KMS-11 (cell line): ENCODE results near the gene KIRREL2.

Experiments used
- H2AFZ ChIP-seq: fragments of 200-600 bp; sonication (generic); 2 replicates; pipeline ENCODE4 v1.6.1; 2016; ENCODE audit warnings: antibody characterized with exemption, mixed run types, low read depth
- H3K27ac ChIP-seq: fragments of 200-600 bp; sonication (generic); 2 replicates; pipeline ENCODE4 v1.6.1; 2016; ENCODE audit warnings: mild to moderate bottlenecking, mixed run types
- H3K27me3 ChIP-seq: fragments of 200-600 bp; sonication (generic); 2 replicates; pipeline ENCODE4 v1.6.1; 2017; ENCODE audit warnings: mild to moderate bottlenecking, low read depth, mixed run types, moderate library complexity; ENCODE audit not compliant: insufficient read depth
- H3K36me3 ChIP-seq: fragments of 200-600 bp; sonication (generic); 2 replicates; pipeline ENCODE4 v1.6.1; 2017; ENCODE audit warnings: mild to moderate bottlenecking, mixed run types; ENCODE audit not compliant: insufficient read depth
- H3K4me1 ChIP-seq: fragments of 200-600 bp; sonication (generic); 2 replicates; pipeline ENCODE4 v1.6.1; 2016; ENCODE audit warnings: mild to moderate bottlenecking, low read depth, mixed run types; ENCODE audit not compliant: poor library complexity, severe bottlenecking
- H3K4me2 ChIP-seq: fragments of 200-600 bp; sonication (generic); 2 replicates; pipeline ENCODE4 v1.7.0; 2016; ENCODE audit warnings: mild to moderate bottlenecking, mixed run types
- H3K4me3 ChIP-seq: fragments of 200-600 bp; sonication (generic); IDR thresholded peaks from 2 replicates; pipeline ENCODE4 v1.6.1; 2017; ENCODE audit warnings: low read depth, low read length, mixed read lengths; ENCODE audit not compliant: insufficient read depth
- H3K79me2 ChIP-seq: fragments of 200-600 bp; sonication (generic); 2 replicates; pipeline ENCODE4 v1.6.1; 2016; ENCODE audit warnings: low read depth, mixed run types; ENCODE audit not compliant: insufficient read depth
- H3K9ac ChIP-seq: fragments of 200-600 bp; sonication (generic); 2 replicates; pipeline ENCODE4 v1.6.1; 2016; ENCODE audit warnings: mild to moderate bottlenecking, mixed run types
- H4K20me1 ChIP-seq: fragments of 200-600 bp; sonication (generic); 2 replicates; pipeline ENCODE4 v1.6.1; 2016; ENCODE audit warnings: mild to moderate bottlenecking, mixed run types; ENCODE audit not compliant: insufficient read depth
- TF ChIP-seq, protein P1 (sequence below): fragments of 200-600 bp; sonication (generic); conservative IDR thresholded peaks from 2 replicates; pipeline ENCODE4 v1.6.1; 2017; ENCODE audit warnings: low read depth, mild to moderate bottlenecking, antibody characterized with exemption, low read length, moderate library complexity, mixed read lengths

Gene KIRREL2

GRCh38 chr19:35885225-35885738, 28.6 kb downstream of the KIRREL2 start:
- Histone ChIP-seq H4K20me1 (no peaks in the 10 kb centered on the region), H3K79me2 (no peaks in the 10 kb centered on the region), H3K9ac (no peak overlapping the region), H3K27me3 (peaks cover 5% of the 10 kb centered on the region; the same call in 1 of the 2 replicates), H2AFZ (no peak overlapping the region), H3K4me2 (no peak overlapping the region), H3K36me3 (no peaks in the 10 kb centered on the region), H3K4me1 (peaks cover 5% of the 10 kb centered on the region), H3K27ac (no peak overlapping the region), H3K4me3 (no peak overlapping the region)
- TF ChIP-seq, protein P1, sequence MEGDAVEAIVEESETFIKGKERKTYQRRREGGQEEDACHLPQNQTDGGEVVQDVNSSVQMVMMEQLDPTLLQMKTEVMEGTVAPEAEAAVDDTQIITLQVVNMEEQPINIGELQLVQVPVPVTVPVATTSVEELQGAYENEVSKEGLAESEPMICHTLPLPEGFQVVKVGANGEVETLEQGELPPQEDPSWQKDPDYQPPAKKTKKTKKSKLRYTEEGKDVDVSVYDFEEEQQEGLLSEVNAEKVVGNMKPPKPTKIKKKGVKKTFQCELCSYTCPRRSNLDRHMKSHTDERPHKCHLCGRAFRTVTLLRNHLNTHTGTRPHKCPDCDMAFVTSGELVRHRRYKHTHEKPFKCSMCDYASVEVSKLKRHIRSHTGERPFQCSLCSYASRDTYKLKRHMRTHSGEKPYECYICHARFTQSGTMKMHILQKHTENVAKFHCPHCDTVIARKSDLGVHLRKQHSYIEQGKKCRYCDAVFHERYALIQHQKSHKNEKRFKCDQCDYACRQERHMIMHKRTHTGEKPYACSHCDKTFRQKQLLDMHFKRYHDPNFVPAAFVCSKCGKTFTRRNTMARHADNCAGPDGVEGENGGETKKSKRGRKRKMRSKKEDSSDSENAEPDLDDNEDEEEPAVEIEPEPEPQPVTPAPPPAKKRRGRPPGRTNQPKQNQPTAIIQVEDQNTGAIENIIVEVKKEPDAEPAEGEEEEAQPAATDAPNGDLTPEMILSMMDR = no peak

GRCh38 chr19:35885904-35886303, 29.2 kb downstream of the KIRREL2 start:
- no peak overlapping the region for H3K4me3 ChIP-seq
- H3K36me3 ChIP-seq = no peaks in the 10 kb centered on the region
- no peak overlapping the region for H3K4me2 ChIP-seq
- H3K4me1 ChIP-seq = peaks cover 5% of the 10 kb centered on the region
- H4K20me1 ChIP-seq = no peaks in the 10 kb centered on the region
- H3K9ac ChIP-seq = no peak overlapping the region
- peaks cover under 1% of the 10 kb centered on the region; the same call in 1 of the 2 replicates for H3K27me3 ChIP-seq
- H3K27ac ChIP-seq = no peak overlapping the region
- TF ChIP-seq, protein P1 = no peak
- no peaks in the 10 kb centered on the region for H3K79me2 ChIP-seq
- no peak overlapping the region for H2AFZ ChIP-seq

GRCh38 chr19:35887197-35887596, 30.5 kb downstream of the KIRREL2 start:
- H3K36me3 ChIP-seq = no peaks in the 10 kb centered on the region

DNA sequence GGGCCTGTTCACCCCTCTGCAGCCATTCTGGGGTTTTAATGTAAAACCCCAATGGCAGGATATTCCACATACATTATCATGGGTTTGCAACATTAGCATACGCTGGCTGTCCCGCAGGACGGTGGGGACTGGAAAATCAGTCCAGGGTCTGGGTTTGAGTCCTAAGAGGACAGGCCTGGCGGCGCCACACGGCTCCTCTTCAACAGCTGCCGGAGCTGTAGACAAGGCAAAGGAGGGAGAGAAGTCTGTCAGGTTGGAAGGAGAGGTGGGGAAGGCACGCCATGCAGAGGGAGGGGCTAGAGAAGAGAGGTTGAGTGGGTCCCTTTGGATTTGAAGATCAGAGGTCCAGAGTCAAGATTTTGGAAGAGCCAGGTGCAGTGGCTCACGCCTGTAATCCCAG, 31.7 kb downstream of the KIRREL2 start:
- H3K9ac ChIP-seq = no peak overlapping the region
- no peak overlapping the region for H3K4me2 ChIP-seq
- no peaks in the 10 kb centered on the region for H3K36me3 ChIP-seq
- no peak overlapping the region for H2AFZ ChIP-seq
- H4K20me1 ChIP-seq = no peaks in the 10 kb centered on the region
- no peak overlapping the region for H3K27ac ChIP-seq
- H3K27me3 ChIP-seq = no peaks in the 10 kb centered on the region
- no peaks in the 10 kb centered on the region for H3K79me2 ChIP-seq
- H3K4me1 ChIP-seq = no peaks in the 10 kb centered on the region
- H3K4me3 ChIP-seq = no peak overlapping the region
- TF ChIP-seq, protein P1 = no peak

More at GRCh38 chr19:35887197-35887596, 30.5 kb downstream of the KIRREL2 start:
- Histone ChIP-seq H3K27me3 (no peaks in the 10 kb centered on the region; the same call in 1 of the 2 replicates), H2AFZ (no peak overlapping the region), H3K27ac (no peak overlapping the region), H3K4me2 (no peak overlapping the region), H4K20me1 (no peaks in the 10 kb centered on the region), H3K4me1 (peaks cover 4% of the 10 kb centered on the region), H3K79me2 (no peaks in the 10 kb centered on the region), H3K4me3 (no peak overlapping the region), H3K9ac (no peak overlapping the region)
- TF ChIP-seq, protein P1 = no peak
